Gastroesophageal sphincter (tissue), 3 donors: ENCODE results near the gene CD300A.

Experiments used
- EP300 ChIP-seq: sonication (generic); formaldehyde crosslinking; IDR thresholded peaks from one replicate; pipeline ENCODE4 v1.6.1; 2017; ENCODE audit warnings: antibody characterized with exemption, mild to moderate bottlenecking
- POLR2A ChIP-seq, 2 donors: fragments of 450-650 bp; IDR thresholded peaks; one replicate each; pipeline ENCODE4 v1.6.1; 2017; ENCODE audit warnings: antibody characterized with exemption in 2 of 2, mild to moderate bottlenecking in 2 of 2, moderate library complexity in 1 of 2
- POLR2AphosphoS5 ChIP-seq: sonication (generic); formaldehyde crosslinking; IDR thresholded peaks from one replicate; pipeline ENCODE4 v1.6.1; 2017; ENCODE audit warnings: antibody characterized with exemption
- TF ChIP-seq, protein P1 (sequence below), 4 experiments: fragments of 200-600 bp in 2 of 4; fragments of 450-650 bp in 2 of 4; sonication (generic) in 1 of 4; IDR thresholded peaks; one replicate each; pipeline ENCODE4 v1.5.1; 2017 to 2019; ENCODE audit warnings: antibody characterized with exemption in 4 of 4, mild to moderate bottlenecking in 2 of 4, moderate library complexity in 2 of 4

DNA sequence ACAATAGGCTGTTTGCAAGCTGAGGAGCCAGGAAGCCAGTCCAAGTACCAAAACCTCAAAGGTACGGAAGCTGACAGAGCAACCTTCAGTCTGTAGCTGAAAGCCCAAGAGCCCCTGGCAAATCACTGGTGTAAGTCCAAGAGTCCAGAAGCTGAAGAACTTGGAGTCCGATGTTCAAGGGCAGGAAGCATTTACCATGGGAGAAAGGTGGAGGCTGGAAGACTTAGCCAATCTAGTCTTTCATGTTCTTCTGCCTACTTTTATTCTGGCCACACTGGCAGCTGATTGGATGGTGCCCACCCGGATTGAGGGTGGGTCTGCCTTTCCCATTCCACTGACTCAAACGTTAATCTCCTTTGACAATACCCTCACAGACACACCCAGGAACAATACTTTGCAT lies 49.5 kb downstream of the CD300A start:
- TF ChIP-seq POLR2A (IDR thresholded peaks at IDR 0.05) (no peak), POLR2AphosphoS5 (no peak), EP300 (no peak)
- TF ChIP-seq, protein P1, sequence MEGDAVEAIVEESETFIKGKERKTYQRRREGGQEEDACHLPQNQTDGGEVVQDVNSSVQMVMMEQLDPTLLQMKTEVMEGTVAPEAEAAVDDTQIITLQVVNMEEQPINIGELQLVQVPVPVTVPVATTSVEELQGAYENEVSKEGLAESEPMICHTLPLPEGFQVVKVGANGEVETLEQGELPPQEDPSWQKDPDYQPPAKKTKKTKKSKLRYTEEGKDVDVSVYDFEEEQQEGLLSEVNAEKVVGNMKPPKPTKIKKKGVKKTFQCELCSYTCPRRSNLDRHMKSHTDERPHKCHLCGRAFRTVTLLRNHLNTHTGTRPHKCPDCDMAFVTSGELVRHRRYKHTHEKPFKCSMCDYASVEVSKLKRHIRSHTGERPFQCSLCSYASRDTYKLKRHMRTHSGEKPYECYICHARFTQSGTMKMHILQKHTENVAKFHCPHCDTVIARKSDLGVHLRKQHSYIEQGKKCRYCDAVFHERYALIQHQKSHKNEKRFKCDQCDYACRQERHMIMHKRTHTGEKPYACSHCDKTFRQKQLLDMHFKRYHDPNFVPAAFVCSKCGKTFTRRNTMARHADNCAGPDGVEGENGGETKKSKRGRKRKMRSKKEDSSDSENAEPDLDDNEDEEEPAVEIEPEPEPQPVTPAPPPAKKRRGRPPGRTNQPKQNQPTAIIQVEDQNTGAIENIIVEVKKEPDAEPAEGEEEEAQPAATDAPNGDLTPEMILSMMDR (IDR thresholded peaks at IDR 0.05), result no peak
